ENCODE data around the gene SPATS2.

DNA sequence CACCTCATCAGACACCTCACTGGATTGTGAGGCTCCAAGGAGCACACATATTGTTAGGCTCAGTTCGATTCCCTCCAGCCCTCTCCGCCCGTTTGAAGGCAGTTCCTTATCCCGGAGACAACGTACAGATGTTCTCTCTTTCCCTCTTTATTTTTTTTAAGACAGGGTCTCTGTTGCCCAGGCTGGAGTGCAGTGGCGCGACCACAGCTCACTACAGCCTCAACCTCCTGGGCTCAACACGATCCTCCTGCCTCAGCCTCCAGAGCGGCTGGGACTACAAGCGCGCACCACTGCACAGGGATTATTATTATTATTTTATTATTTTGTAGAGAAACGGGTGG is 44.9 kb upstream of the SPATS2 start:
- TF ChIP-seq, protein P1, sequence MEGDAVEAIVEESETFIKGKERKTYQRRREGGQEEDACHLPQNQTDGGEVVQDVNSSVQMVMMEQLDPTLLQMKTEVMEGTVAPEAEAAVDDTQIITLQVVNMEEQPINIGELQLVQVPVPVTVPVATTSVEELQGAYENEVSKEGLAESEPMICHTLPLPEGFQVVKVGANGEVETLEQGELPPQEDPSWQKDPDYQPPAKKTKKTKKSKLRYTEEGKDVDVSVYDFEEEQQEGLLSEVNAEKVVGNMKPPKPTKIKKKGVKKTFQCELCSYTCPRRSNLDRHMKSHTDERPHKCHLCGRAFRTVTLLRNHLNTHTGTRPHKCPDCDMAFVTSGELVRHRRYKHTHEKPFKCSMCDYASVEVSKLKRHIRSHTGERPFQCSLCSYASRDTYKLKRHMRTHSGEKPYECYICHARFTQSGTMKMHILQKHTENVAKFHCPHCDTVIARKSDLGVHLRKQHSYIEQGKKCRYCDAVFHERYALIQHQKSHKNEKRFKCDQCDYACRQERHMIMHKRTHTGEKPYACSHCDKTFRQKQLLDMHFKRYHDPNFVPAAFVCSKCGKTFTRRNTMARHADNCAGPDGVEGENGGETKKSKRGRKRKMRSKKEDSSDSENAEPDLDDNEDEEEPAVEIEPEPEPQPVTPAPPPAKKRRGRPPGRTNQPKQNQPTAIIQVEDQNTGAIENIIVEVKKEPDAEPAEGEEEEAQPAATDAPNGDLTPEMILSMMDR (conservative IDR thresholded peaks at IDR 0.05 in 1 of 2, IDR thresholded peaks at IDR 0.05 in 1 of 2; ENCODE audit: low read depth in 1 of 2, low read length in 2 of 2), result no peak
- TF ChIP-seq EZH2 (IDR thresholded peaks at IDR 0.05; ENCODE audit: low read length, missing control alignments), result no peak
